Measurements from ENCODE around the gene SEZ6L2.

GRCh38 chr16:29858149-29858849 lies 41.1 kb downstream of the SEZ6L2 start:
- TF ChIP-seq CTCF (IDR thresholded peaks at IDR 0.05) (no peak), POLR2A (IDR thresholded peaks at IDR 0.05) (no peak)

Data from tibial nerve (tissue), 3 donors.